ENCODE results near the gene CRIP1.

The CRIP1 gene

GRCh38 chr14:105533391-105533790 lies 46.7 kb downstream of the CRIP1 start:
- H3K4me2 ChIP-seq (ENCODE audit: low read depth, low read length), result no peak overlapping the region
- no peak overlapping the region for H3K4me3 ChIP-seq (ENCODE audit: low read length)
- no peaks in the 10 kb centered on the region for H3F3A ChIP-seq (ENCODE audit: insufficient read depth, low read length)
- DNase-seq, result no peak
- no peak overlapping the region for H2AFZ ChIP-seq (ENCODE audit: low read length)
- no peaks in the 10 kb centered on the region for H3K9me3 ChIP-seq (replicated peaks; ENCODE audit: insufficient read depth, low read length)
- H3K9ac ChIP-seq (ENCODE audit: low read length), result no peak overlapping the region
- TF ChIP-seq EZH2phosphoT487 (IDR thresholded peaks at IDR 0.05; ENCODE audit: low read length), result no peak
- TF ChIP-seq EZH2 (optimal IDR thresholded peaks at IDR 0.05; ENCODE audit: low read depth, low read length), result no peak
- no peak for TF ChIP-seq CTCF (IDR thresholded peaks at IDR 0.05; ENCODE audit: low read length)
- H3K9me2 ChIP-seq (replicated peaks; ENCODE audit: insufficient read depth, low read length), result no peaks in the 10 kb centered on the region
- peaks cover 54% of the 10 kb centered on the region for H3K27me3 ChIP-seq (replicated peaks; ENCODE audit: insufficient read depth, low read length)
- H3K4me1 ChIP-seq (ENCODE audit: low read length), result peaks cover 7% of the 10 kb centered on the region; the same call in 1 of the 2 replicates
- no peaks in the 10 kb centered on the region for H3K36me3 ChIP-seq (replicated peaks; ENCODE audit: insufficient read depth, low read length)
- H3K79me2 ChIP-seq (ENCODE audit: low read length), result no peaks in the 10 kb centered on the region
- no peak overlapping the region for H3K27ac ChIP-seq (ENCODE audit: low read length)
- H4K20me1 ChIP-seq (ENCODE audit: insufficient read depth, low read length), result no peaks in the 10 kb centered on the region

GRCh38 chr14:105533811-105534498 lies 47.3 kb downstream of the CRIP1 start:
- Histone ChIP-seq H3K79me2 (ENCODE audit: low read length) (no peaks in the 10 kb centered on the region), H3K9me2 (replicated peaks; ENCODE audit: insufficient read depth, low read length) (no peaks in the 10 kb centered on the region), H3K9ac (ENCODE audit: low read length) (no peak overlapping the region), H3K9me3 (replicated peaks; ENCODE audit: insufficient read depth, low read length) (no peaks in the 10 kb centered on the region), H2AFZ (ENCODE audit: low read length) (no peak overlapping the region), H3K27ac (ENCODE audit: low read length) (no peak overlapping the region), H4K20me1 (ENCODE audit: insufficient read depth, low read length) (no peaks in the 10 kb centered on the region), H3K4me3 (ENCODE audit: low read length) (no peak overlapping the region), H3K27me3 (replicated peaks; ENCODE audit: insufficient read depth, low read length) (peaks cover 53% of the 10 kb centered on the region), H3K4me1 (ENCODE audit: low read length) (peaks cover 5% of the 10 kb centered on the region; the same call in 1 of the 2 replicates), H3K36me3 (replicated peaks; ENCODE audit: insufficient read depth, low read length) (no peaks in the 10 kb centered on the region), H3K4me2 (ENCODE audit: low read depth, low read length) (no peak overlapping the region), H3F3A (ENCODE audit: insufficient read depth, low read length) (no peaks in the 10 kb centered on the region)
- TF ChIP-seq EZH2 (optimal IDR thresholded peaks at IDR 0.05; ENCODE audit: low read depth, low read length), result no peak
- TF ChIP-seq CTCF (IDR thresholded peaks at IDR 0.05; ENCODE audit: low read length), result no peak
- TF ChIP-seq EZH2phosphoT487 (IDR thresholded peaks at IDR 0.05; ENCODE audit: low read length), result no peak
- DNase-seq, result no peak

GRCh38 chr14:105534586-105534985 lies 47.9 kb downstream of the CRIP1 start:
- Histone ChIP-seq H3K36me3 (replicated peaks; ENCODE audit: insufficient read depth, low read length) (no peaks in the 10 kb centered on the region), H3K9me2 (replicated peaks; ENCODE audit: insufficient read depth, low read length) (no peaks in the 10 kb centered on the region), H3K4me1 (ENCODE audit: low read length) (peaks cover 3% of the 10 kb centered on the region; the same call in 1 of the 2 replicates), H3K27me3 (replicated peaks; ENCODE audit: insufficient read depth, low read length) (peaks cover 47% of the 10 kb centered on the region), H4K20me1 (ENCODE audit: insufficient read depth, low read length) (no peaks in the 10 kb centered on the region), H3K27ac (ENCODE audit: low read length) (no peak overlapping the region), H3K4me3 (ENCODE audit: low read length) (no peak overlapping the region), H3K9ac (ENCODE audit: low read length) (no peak overlapping the region), H3K79me2 (ENCODE audit: low read length) (no peaks in the 10 kb centered on the region), H3K4me2 (ENCODE audit: low read depth, low read length) (no peak overlapping the region), H3K9me3 (replicated peaks; ENCODE audit: insufficient read depth, low read length) (no peaks in the 10 kb centered on the region), H2AFZ (ENCODE audit: low read length) (no peak overlapping the region), H3F3A (ENCODE audit: insufficient read depth, low read length) (no peaks in the 10 kb centered on the region)
- TF ChIP-seq EZH2phosphoT487 (IDR thresholded peaks at IDR 0.05; ENCODE audit: low read length) (no peak), EZH2 (optimal IDR thresholded peaks at IDR 0.05; ENCODE audit: low read depth, low read length) (no peak), CTCF (IDR thresholded peaks at IDR 0.05; ENCODE audit: low read length) (no peak)
- DNase-seq, result no peak

Data from MM.1S (cell line).